ENCODE results near the gene ATP5ME. TPM values are rescaled to one million over a fixed set of nuclear protein-coding genes. Genes with fewer than 3 reads are reported as not detected.

ATP5ME gene
- total RNA-seq, 1 experiment from 2014 or later: 425 TPM

GRCh38 chr4:649293-649625 is 24.8 kb downstream of the ATP5ME start:
- no peaks in the 10 kb centered on the region for H3K4me1 ChIP-seq (ENCODE audit: insufficient read depth, low read length)
- H3K27me3 ChIP-seq (ENCODE audit: insufficient read depth, low read length): no peaks in the 10 kb centered on the region
- H2BK20ac ChIP-seq (ENCODE audit: low read depth, low read length, poor library complexity, severe bottlenecking): no peak overlapping the region
- H3K4me1 Mint-ChIP-seq: peaks cover 5 to 25% of the 10 kb centered on the region in 2 experiments; a peak in 3 of 4 replicates
- no peak overlapping the region for H3K4me3 Mint-ChIP-seq
- H4K20me1 ChIP-seq (ENCODE audit: control insufficient read depth, insufficient read depth, insufficient read length): no peaks in the 10 kb centered on the region
- H3K27me3 Mint-ChIP-seq (ENCODE audit: low read depth): peaks cover 3% of the 10 kb centered on the region
- peaks cover 0 to 5% of the 10 kb centered on the region in 2 experiments; a peak in 3 of 5 replicates for H3K9me3 Mint-ChIP-seq
- H3K27ac ChIP-seq (ENCODE audit: insufficient read length, low read depth, low read length): no peak overlapping the region
- H4K5ac ChIP-seq (ENCODE audit: insufficient read length, low read depth, low read length): no peak overlapping the region
- no peak overlapping the region for H2BK5ac ChIP-seq (ENCODE audit: insufficient read length, low read length)
- H3K79me2 ChIP-seq (ENCODE audit: insufficient read depth, low read length): no peaks in the 10 kb centered on the region
- WGBS (ENCODE audit: extremely low coverage, insufficient read length, low lambda C conversion rate): no CpG with 5 or more reads among the region's 7 CpGs
- no peak overlapping the region for H3K14ac ChIP-seq (ENCODE audit: insufficient read depth, low read length)
- H3K4me2 ChIP-seq (ENCODE audit: insufficient read depth, insufficient read length, low read length): no peak overlapping the region
- H3T11ph ChIP-seq (ENCODE audit: low read length): no peak overlapping the region
- TF ChIP-seq, protein P1, sequence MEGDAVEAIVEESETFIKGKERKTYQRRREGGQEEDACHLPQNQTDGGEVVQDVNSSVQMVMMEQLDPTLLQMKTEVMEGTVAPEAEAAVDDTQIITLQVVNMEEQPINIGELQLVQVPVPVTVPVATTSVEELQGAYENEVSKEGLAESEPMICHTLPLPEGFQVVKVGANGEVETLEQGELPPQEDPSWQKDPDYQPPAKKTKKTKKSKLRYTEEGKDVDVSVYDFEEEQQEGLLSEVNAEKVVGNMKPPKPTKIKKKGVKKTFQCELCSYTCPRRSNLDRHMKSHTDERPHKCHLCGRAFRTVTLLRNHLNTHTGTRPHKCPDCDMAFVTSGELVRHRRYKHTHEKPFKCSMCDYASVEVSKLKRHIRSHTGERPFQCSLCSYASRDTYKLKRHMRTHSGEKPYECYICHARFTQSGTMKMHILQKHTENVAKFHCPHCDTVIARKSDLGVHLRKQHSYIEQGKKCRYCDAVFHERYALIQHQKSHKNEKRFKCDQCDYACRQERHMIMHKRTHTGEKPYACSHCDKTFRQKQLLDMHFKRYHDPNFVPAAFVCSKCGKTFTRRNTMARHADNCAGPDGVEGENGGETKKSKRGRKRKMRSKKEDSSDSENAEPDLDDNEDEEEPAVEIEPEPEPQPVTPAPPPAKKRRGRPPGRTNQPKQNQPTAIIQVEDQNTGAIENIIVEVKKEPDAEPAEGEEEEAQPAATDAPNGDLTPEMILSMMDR (conservative IDR thresholded peaks at IDR 0.05): no peak
- H2AFZ ChIP-seq (ENCODE audit: low read length): no peak overlapping the region
- no peak overlapping the region for H2BK12ac ChIP-seq (ENCODE audit: insufficient read length, low read depth, low read length)
- H2BK15ac ChIP-seq (ENCODE audit: low read depth, low read length): no peak overlapping the region
- no peaks in the 10 kb centered on the region for H3K23me2 ChIP-seq (ENCODE audit: insufficient read length, low read depth, low read length, poor library complexity, severe bottlenecking)
- no peak overlapping the region for H3K4ac ChIP-seq (ENCODE audit: low read depth, low read length)
- no peak overlapping the region for H3K56ac ChIP-seq (ENCODE audit: insufficient read length, low read depth, low read length)
- H2BK120ac ChIP-seq (ENCODE audit: low read depth, low read length, poor library complexity, severe bottlenecking): no peak overlapping the region
- no peak overlapping the region for H3K27ac Mint-ChIP-seq
- no peak overlapping the region for H2AK5ac ChIP-seq (ENCODE audit: insufficient read length, low read length)
- H3K79me1 ChIP-seq (ENCODE audit: insufficient read depth, low read depth, low read length, poor library complexity, severe bottlenecking): no peaks in the 10 kb centered on the region
- no peak overlapping the region for H4K8ac ChIP-seq (replicated peaks; ENCODE audit: insufficient read length, low read depth, low read length)
- H3K36me3 Mint-ChIP-seq (ENCODE audit: insufficient read depth in 1 of 3, low read depth in 3 of 3): no peaks in the 10 kb centered on the region
- no peaks in the 10 kb centered on the region for H3K9me3 ChIP-seq (ENCODE audit: control insufficient read depth, low read depth, low read length)
- H3K9ac ChIP-seq (ENCODE audit: extremely low read depth, insufficient read length, low read length): no peak overlapping the region
- H4K91ac ChIP-seq (ENCODE audit: insufficient read length, low read depth, low read length): no peak overlapping the region
- H3K18ac ChIP-seq (ENCODE audit: insufficient read length, low read depth, low read length): no peak overlapping the region
- no peak overlapping the region for H3K23ac ChIP-seq (ENCODE audit: insufficient read length, low read depth, low read length)
- DNase-seq: no peak

All from H9 (cell line).